Measurements from ENCODE around the gene ZSWIM3. TPM values are rescaled to one million over a fixed set of nuclear protein-coding genes. Genes with fewer than 3 reads are reported as not detected.

The ZSWIM3 gene
- total RNA-seq, 4 donors from 2014 or later, result 1.3 to 3.3 (median 2.1) TPM

DNA sequence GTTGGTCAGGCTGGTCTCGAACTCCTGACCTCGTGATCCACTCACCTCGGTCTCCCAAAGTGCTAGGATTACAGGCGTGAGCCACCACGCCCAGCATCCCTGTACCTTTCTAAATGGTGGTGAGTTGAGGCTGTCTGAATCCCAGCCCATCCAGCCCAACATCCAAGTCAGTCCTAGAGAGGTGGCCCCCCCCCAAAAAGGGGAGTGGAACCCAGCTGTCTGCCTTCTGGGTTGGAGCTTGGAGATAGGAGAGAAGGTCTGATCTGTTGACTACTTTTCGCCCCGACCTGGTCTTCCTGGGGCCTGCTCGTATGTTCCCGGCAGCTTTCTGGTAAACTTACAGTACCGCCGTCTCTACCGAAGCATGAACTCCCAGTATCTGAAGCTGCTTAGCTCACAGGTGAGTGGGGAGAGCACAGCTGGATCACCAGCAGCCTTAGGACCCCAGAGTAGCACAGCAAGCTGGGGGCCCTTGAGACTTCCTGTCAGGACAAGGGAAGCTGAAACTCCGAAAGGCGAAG, 39.3 kb downstream of the ZSWIM3 start:
- Histone ChIP-seq H3K4me1 (peaks cover 7 to 10% of the 10 kb centered on the region in 2 donors), H3K36me3 (peaks cover 0 to 76% of the 10 kb centered on the region in 2 donors), H3K9me3 (no peaks in the 10 kb centered on the region), H3K27ac (no peak overlapping the region), H3K4me3 (no peak overlapping the region), H3K27me3 (no peaks in the 10 kb centered on the region)
- in situ Hi-C loops (cut with MboI; ENCODE audit: low sequenced_read_pairs in 4 of 4), result no loop called here
- ATAC-seq (no peak), DNase-seq (no peak)
- intact Hi-C loops (cut with DNase I; ENCODE audit: low total_unique reads), result no loop called here
- no peak for TF ChIP-seq POLR2A (IDR thresholded peaks at IDR 0.05)
- TF ChIP-seq, protein P1, sequence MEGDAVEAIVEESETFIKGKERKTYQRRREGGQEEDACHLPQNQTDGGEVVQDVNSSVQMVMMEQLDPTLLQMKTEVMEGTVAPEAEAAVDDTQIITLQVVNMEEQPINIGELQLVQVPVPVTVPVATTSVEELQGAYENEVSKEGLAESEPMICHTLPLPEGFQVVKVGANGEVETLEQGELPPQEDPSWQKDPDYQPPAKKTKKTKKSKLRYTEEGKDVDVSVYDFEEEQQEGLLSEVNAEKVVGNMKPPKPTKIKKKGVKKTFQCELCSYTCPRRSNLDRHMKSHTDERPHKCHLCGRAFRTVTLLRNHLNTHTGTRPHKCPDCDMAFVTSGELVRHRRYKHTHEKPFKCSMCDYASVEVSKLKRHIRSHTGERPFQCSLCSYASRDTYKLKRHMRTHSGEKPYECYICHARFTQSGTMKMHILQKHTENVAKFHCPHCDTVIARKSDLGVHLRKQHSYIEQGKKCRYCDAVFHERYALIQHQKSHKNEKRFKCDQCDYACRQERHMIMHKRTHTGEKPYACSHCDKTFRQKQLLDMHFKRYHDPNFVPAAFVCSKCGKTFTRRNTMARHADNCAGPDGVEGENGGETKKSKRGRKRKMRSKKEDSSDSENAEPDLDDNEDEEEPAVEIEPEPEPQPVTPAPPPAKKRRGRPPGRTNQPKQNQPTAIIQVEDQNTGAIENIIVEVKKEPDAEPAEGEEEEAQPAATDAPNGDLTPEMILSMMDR (IDR thresholded peaks at IDR 0.05 in 4 of 5, conservative IDR thresholded peaks at IDR 0.05 in 1 of 5), result no peak

DNA sequence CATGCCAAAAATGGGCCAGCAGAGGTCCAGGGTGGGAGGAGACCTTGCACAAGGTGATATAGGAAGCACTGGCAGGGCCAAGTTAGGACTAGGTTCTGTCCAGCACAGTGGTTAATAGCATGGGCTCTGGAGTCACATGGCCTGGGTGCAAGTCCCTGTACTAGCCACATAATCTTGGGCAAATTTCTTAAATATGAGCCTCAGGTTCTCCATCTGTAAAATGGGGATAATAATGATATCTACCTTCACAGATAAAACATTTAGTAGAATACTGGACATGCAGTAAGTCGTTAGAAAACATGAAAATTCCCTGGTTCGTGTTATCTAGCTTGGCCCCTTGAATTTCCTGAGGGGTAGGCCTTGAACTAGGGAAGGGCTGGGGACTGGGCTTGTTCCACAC, 39.9 kb downstream of the ZSWIM3 start:
- no peak overlapping the region for H3K27ac ChIP-seq
- H3K4me3 ChIP-seq, result no peak overlapping the region
- TF ChIP-seq, protein P1 (IDR thresholded peaks at IDR 0.05 in 4 of 5, conservative IDR thresholded peaks at IDR 0.05 in 1 of 5), result no peak
- no peak for TF ChIP-seq POLR2A (IDR thresholded peaks at IDR 0.05)
- no peak for DNase-seq
- ATAC-seq, result no peak
- no peaks in the 10 kb centered on the region for H3K9me3 ChIP-seq
- H3K27me3 ChIP-seq, result no peaks in the 10 kb centered on the region
- in situ Hi-C loops (cut with MboI; ENCODE audit: low sequenced_read_pairs in 4 of 4) (no loop called here), intact Hi-C loops (cut with DNase I; ENCODE audit: low total_unique reads) (no loop called here)
- H3K36me3 ChIP-seq, result peaks cover 0 to 76% of the 10 kb centered on the region in 2 donors
- peaks cover 2 to 4% of the 10 kb centered on the region in 2 donors for H3K4me1 ChIP-seq

DNA sequence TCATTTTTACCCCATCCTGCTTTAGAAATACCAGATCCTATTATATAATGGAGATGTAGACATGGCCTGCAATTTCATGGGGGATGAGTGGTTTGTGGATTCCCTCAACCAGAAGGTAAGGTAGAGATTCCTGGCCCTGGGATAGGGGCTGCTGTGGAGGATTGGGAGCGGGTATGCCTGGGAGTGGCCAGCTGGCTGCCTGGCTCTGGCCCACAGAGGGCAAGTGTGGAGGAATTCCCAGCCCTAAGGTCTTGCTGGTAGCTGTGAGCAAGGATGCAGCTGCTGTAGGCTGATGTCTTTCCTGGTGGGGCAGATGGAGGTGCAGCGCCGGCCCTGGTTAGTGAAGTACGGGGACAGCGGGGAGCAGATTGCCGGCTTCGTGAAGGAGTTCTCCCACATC, 40.3 kb downstream of the ZSWIM3 start:
- H3K9me3 ChIP-seq, result no peaks in the 10 kb centered on the region
- no peak for DNase-seq
- in situ Hi-C loops (cut with MboI; ENCODE audit: low sequenced_read_pairs in 4 of 4) (no loop called here), intact Hi-C loops (cut with DNase I; ENCODE audit: low total_unique reads) (no loop called here)
- no peak for ATAC-seq
- peaks cover 0 to 72% of the 10 kb centered on the region in 2 donors for H3K36me3 ChIP-seq
- no peak overlapping the region for H3K27ac ChIP-seq
- no peak for TF ChIP-seq POLR2A (IDR thresholded peaks at IDR 0.05)
- TF ChIP-seq, protein P1 (IDR thresholded peaks at IDR 0.05 in 4 of 5, conservative IDR thresholded peaks at IDR 0.05 in 1 of 5), result no peak
- no peaks in the 10 kb centered on the region for H3K27me3 ChIP-seq
- H3K4me3 ChIP-seq, result no peak overlapping the region
- H3K4me1 ChIP-seq, result peaks cover 0 to under 1% of the 10 kb centered on the region in 2 donors

- Histone ChIP-seq H3K9me3 (no peaks in the 10 kb centered on the region), H3K27ac (no peak overlapping the region), H3K36me3 (peaks cover 0 to 66% of the 10 kb centered on the region in 2 donors), H3K4me3 (no peak overlapping the region), H3K4me1 (no peaks in the 10 kb centered on the region), H3K27me3 (no peaks in the 10 kb centered on the region)
- in situ Hi-C loops (cut with MboI; ENCODE audit: low sequenced_read_pairs in 4 of 4), result no loop called here
- DNase-seq (no peak), ATAC-seq (no peak)
- intact Hi-C loops (cut with DNase I; ENCODE audit: low total_unique reads), result no loop called here
- TF ChIP-seq, protein P1 (IDR thresholded peaks at IDR 0.05 in 4 of 5, conservative IDR thresholded peaks at IDR 0.05 in 1 of 5), result no peak
- no peak for TF ChIP-seq POLR2A (IDR thresholded peaks at IDR 0.05)
Observed at GRCh38 chr20:45898285-45898684, 40.9 kb downstream of the ZSWIM3 start.

Measured in gastrocnemius medialis (tissue), 4 donors.